SU-DHL-6 (cell line): ENCODE measurements around the gene TEX54.

Experiments used
- CTCF ChIP-seq: fragments of 200-600 bp; sonication (generic); IDR thresholded peaks from one replicate; pipeline ENCODE4 v1.5.1; 2017; ENCODE audit warnings: antibody characterized with exemption, mild to moderate bottlenecking, low read length, moderate library complexity; ENCODE audit not compliant: insufficient read depth, poor library complexity, severe bottlenecking
- EZH2phosphoT487 ChIP-seq: fragments of 200-600 bp; sonication (generic), shearing (Covaris generic); conservative IDR thresholded peaks from 2 replicates; pipeline ENCODE4 v1.6.1; 2018; ENCODE audit warnings: mild to moderate bottlenecking, antibody characterized with exemption, low read length, moderate library complexity, mixed read lengths

GRCh38 chr11:62851807-62852522, 19.3 kb upstream of the TEX54 start:
- TF ChIP-seq CTCF (no peak), EZH2phosphoT487 (no peak)
